HG02840 (cell line): ENCODE results near the gene SNAP23.

Source experiments
- ATAC-seq: cut with Tn5 transposase; IDR thresholded peaks from one replicate; pipeline ENCODE4 v1.9.1; 2021; ENCODE audit warnings: mild to moderate bottlenecking, moderate library complexity, moderate number of reproducible peaks; ENCODE audit not compliant: unreplicated experiment, low FRiP score

Gene SNAP23

GRCh38 chr15:42495361-42496212 is at the start of gene SNAP23:
TSS of gene SNAP23 (plus strand) at chr15:42495634. CDS start at chr15:42511847, 16,213 bp downstream.
- ATAC-seq = peak; percentile 68

GRCh38 chr15:42447599-42447998 is 47.8 kb upstream of the SNAP23 start:
- ATAC-seq = no peak

GRCh38 chr15:42448281-42448680 is 47.2 kb upstream of the SNAP23 start:
- no peak for ATAC-seq

GRCh38 chr15:42449770-42450424 is 45.5 kb upstream of the SNAP23 start:
- ATAC-seq = no peak

DNA sequence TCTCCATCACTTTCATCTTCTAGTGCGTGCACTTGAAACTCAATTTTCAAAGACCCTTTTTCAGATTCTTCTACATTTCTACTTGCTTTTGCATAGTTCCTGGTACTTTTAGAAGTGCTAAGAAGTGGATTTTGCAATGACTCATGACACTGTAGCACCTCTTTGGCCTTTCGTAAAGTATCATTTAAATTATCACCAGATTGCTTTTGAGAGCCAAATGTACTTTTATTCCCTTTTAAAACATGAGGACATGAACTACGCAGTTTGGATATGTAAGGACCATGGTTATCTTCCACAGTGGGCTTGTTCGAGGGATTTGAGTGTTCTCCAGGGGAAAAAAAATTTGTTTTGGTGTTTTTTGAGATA is 45.0 kb upstream of the SNAP23 start:
- ATAC-seq = no peak

DNA sequence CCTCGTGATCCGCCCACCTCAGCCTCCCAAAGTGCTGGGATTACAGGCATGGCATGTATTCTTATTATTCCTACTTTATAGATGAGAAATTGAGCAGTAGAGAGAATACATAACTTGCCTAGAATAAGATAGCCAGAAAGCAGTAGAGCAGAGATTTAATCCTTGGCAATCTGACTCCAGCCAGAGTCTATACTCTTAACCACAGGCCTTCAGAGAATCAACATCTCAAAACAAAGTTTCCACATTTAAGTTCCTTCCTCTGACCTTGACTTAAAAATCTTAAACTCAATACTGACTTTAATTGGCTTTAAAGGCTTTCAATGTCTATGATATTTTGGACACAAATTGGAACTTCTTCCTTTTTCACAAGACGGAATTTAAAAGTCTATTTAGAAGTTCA is 41.6 kb upstream of the SNAP23 start:
- ATAC-seq = no peak

DNA sequence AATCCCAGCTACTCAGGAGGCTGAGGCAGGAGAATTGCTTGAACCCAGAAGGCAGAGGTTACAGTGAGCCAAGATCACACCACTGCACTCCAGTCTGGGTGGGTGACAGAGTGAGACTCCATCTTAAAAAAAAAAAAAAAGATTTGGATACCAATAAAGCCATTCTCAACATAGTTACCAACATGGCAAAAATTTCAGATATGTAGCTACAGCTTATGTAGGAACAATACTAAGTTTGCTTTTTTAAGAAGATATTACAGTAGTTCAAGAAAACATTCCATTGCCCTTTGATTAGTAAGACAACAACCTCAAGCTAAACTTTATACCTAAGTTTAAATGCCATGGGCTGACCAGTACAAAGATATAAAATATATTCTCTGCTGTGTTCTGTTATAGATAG is 38.9 kb upstream of the SNAP23 start:
- ATAC-seq = no peak

GRCh38 chr15:42456971-42457370 is 38.5 kb upstream of the SNAP23 start:
- ATAC-seq = no peak

DNA sequence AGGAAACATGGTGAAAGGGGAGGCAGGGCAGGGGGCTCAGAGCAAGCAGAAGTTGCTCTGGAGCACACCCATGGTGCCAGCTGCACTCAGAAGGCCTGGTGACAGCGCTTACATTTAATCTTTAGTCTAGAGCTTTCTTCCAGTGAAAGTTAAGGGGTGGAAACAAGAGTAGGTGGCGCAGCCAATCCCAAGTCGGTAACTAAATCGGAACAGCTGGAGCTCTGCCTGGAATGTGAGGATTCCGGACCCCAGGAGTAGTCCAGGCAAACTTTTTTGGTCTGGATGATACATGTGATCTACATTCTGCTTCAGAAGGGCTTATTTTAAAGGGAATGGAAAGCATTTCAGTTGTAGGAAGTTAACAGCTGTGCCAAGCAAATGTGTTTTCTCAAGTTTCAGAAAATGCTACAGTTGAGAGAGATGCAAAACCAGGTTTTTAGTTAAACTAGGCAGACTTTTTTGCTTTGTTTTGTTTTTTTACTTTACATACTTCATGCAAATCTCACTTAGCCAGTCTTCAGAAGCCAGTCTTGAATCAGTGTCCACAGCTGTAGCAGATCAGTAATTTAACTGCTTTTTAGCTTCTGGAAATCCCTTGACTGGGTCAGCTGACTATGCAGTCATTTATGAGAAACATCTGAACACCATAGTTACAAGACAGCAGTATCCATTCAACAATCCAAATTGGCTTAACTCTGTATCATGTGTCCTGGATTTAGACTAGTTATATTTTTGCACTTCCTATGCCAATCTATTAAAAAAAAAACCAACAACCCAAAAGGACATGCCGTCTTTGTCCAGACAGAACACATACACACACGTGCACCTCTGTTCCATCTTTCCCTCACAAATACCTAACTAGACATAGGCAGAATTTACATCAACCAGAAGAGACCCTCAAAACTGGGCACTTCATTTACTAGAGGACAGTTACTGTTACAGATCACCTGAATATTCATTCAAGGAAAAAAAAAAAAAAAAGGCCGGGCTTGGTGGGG is 37.7 kb upstream of the SNAP23 start:
- ATAC-seq = peak; percentile 83

DNA sequence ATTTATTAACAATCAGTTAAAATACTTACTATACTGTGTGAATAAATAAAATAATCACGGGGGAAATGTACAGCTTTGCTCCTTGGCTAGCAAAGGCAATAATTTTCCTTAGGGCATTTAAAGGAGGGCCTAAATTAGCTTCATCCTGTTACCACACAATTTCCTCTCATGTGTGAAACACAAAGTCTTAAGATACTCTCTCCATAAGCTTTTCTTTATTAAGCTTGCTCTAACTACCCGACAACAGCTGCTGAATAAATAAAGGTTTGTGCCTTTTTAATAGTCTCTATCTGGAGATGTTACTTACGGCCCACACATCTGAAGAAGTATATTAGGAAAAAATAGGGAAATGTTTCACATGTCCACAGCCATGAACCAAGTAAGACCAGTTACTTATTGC is 34.2 kb upstream of the SNAP23 start:
- no peak for ATAC-seq

- no peak for ATAC-seq
Observed at GRCh38 chr15:42465520-42466259, 29.7 kb upstream of the SNAP23 start.

- ATAC-seq = no peak
Observed at GRCh38 chr15:42471002-42471401, 24.4 kb upstream of the SNAP23 start.

DNA sequence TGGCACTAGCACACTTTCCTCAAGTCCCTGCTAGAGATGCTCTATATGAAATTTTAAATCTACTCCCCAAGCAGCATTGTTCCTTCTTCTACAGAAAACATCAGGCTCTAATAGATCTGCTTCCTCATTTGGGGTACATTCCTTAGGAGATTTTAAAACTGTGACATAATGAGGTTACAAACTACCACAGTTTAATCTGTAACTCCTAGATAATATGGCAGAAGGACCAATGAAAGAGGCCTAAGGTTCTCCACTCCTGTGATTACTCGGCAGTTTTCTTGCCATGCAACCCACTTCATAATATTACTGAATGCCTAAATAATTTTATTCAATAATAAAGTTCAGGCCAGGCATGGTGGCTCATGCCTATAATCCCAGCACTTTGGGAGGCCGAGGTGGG is 20.6 kb upstream of the SNAP23 start:
- ATAC-seq = no peak

DNA sequence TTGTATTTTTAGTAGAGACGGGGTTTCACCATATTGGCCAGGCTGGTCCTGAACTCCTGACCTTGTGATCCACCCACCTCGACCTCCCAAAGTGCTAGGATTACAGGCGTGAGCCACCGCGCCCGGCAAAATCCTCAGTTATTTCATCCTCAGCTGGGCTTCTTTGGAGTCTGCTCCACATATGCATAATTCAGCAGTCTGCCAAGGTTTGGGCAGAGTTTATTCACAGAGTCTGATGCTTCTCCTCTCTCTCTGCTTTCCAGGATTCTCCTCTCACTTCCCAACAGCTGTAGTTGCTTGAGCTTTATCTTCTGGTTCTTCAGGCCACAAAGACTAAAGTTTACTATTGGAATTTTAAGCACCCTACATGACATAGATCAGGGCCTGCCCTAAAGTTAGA is 12.7 kb upstream of the SNAP23 start:
- no peak for ATAC-seq

GRCh38 chr15:42483677-42484076 is 11.8 kb upstream of the SNAP23 start:
- ATAC-seq = no peak

GRCh38 chr15:42490291-42490670 is 5.2 kb upstream of the SNAP23 start:
- no peak for ATAC-seq

- peak; percentile 66 for ATAC-seq
Observed at GRCh38 chr15:42490671-42491538, 4.5 kb upstream of the SNAP23 start, which contains the start of gene ZNF106. TSS of gene ZNF106 (minus strand) at chr15:42491141. CDS start at chr15:42472289, 18,852 bp downstream.

DNA sequence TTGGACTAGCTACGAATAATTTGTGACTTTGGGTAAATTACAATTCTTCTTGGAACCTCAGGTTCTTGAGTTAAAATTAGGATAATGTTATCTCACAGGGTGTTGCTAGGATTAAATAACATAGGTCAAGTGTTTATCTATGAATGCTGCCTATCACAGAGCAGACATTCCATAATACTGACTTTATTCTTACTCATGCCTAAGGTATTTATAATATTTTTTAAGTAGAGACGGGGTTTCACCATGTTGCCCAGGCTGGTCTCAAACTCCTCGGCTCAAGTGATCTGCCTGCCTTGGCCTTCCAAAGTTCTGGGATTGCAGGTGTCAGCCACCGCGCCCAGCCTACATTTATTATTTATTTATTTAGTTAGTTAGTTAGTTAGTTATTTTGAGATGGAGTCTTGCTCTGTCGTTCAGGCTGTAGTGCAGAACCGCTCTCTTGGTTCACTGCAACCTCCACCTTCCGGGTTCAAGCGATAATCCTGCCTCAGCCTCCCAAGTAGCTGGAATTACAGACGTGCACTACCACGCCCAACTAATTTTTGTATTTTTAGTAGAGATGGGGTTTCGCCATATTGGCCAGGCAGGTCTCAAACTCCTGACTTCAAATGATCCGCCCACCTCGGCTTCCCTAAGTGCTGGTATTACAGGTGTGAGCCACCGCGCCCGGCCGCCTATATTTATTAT is 3.8 kb upstream of the SNAP23 start:
- no peak for ATAC-seq

DNA sequence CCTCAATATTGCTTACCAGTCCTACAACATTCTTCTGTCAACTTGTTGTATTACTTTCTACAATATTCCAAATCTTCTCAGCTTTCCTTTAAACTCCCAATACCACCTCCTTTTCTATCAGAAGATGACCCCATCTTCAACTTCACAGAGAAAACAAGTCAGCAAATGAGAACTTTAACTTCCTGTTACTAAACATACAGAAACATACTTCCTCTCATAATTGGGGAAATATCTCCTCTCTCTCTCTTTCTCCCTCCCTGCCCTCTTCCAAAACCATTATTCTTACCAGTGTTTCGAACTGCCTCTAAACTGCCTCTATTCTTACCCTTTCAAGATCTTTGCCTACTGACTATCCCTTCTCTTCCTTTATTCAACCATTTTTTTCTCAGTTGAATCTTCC is 1.8 kb upstream of the SNAP23 start:
- ATAC-seq = no peak
